Osteoblast (primary cell): ENCODE results near the gene TOR1B. TPM values are rescaled to one million over a fixed set of nuclear protein-coding genes. Genes with fewer than 3 reads are reported as not detected.

ENCODE experiments used
- DNase-seq: peaks from one replicate; pipeline ENCODE4 v3.0.0; 2011; ENCODE audit warnings: low spot score, mixed read lengths; ENCODE audit not compliant: insufficient read length; ENCODE audit errors: missing footprints
- H2AFZ ChIP-seq: 2 replicates; pipeline ENCODE4 v1.6.0; 2011; ENCODE audit warnings: mild to moderate bottlenecking, low read length
- H3K27ac ChIP-seq: 2 replicates; pipeline ENCODE4 v1.5.1; 2011; ENCODE audit warnings: mild to moderate bottlenecking, low read depth, low read length, moderate library complexity
- H3K27me3 ChIP-seq: 2 replicates; pipeline ENCODE4 v1.6.0; 2012; ENCODE audit warnings: mild to moderate bottlenecking, control low read depth, inconsistent platforms, low read length, moderate library complexity; ENCODE audit not compliant: insufficient read depth
- H3K36me3 ChIP-seq: 2 replicates; pipeline ENCODE4 v1.5.1; 2011; ENCODE audit warnings: mild to moderate bottlenecking, low read length, control low read depth, moderate library complexity; ENCODE audit not compliant: insufficient read depth
- H3K4me1 ChIP-seq: 2 replicates; pipeline ENCODE4 v1.5.1; 2011; ENCODE audit warnings: mild to moderate bottlenecking, low read length, control low read depth, moderate library complexity; ENCODE audit not compliant: insufficient read depth
- H3K4me2 ChIP-seq: 2 replicates; pipeline ENCODE4 v1.6.0; 2011; ENCODE audit warnings: mild to moderate bottlenecking, low read length; ENCODE audit not compliant: insufficient read depth
- H3K4me3 ChIP-seq: fragments of 200-600 bp; sonication (generic); 3 replicates; pipeline ENCODE4 v1.5.1; 2012; ENCODE audit warnings: mild to moderate bottlenecking, low read length, inconsistent platforms; ENCODE audit not compliant: insufficient read depth
- H3K79me2 ChIP-seq: 2 replicates; pipeline ENCODE4 v1.6.0; 2012; ENCODE audit warnings: mild to moderate bottlenecking, low read length, control low read depth, inconsistent platforms; ENCODE audit not compliant: insufficient read depth
- H3K9me3 ChIP-seq: 2 replicates; pipeline ENCODE4 v1.5.1; 2011; ENCODE audit warnings: low read depth, low read length, control low read depth
- H4K20me1 ChIP-seq: 2 replicates; pipeline ENCODE4 v1.6.0; 2012; ENCODE audit warnings: mild to moderate bottlenecking, low read length, control low read depth; ENCODE audit not compliant: insufficient read depth
- CTCF ChIP-seq: IDR thresholded peaks from 2 replicates; pipeline ENCODE4 v1.5.1; 2011; ENCODE audit warnings: mild to moderate bottlenecking, low read depth, low read length, moderate library complexity; ENCODE audit errors: extremely low read depth
- total RNA-seq: library from RNA; depleted of rRNA; stranded (reverse); fragments of >200 nt; gene quantifications from 2 replicates; pipeline ENCODE4 v1.2.3, GENCODE V29; 2012

Gene TOR1B
- total RNA-seq, 1 donor, result 27.5 TPM

- H3K36me3 ChIP-seq, result peaks cover 37% of the 10 kb centered on the region
- no peak overlapping the region for H3K4me2 ChIP-seq
- H2AFZ ChIP-seq, result no peak overlapping the region
- H3K27ac ChIP-seq, result no peak overlapping the region
- no peaks in the 10 kb centered on the region for H3K27me3 ChIP-seq
- H3K4me3 ChIP-seq, result no peak overlapping the region
- H3K79me2 ChIP-seq, result peaks cover 10% of the 10 kb centered on the region
- H3K9me3 ChIP-seq, result no peaks in the 10 kb centered on the region
- peaks cover 6% of the 10 kb centered on the region for H4K20me1 ChIP-seq
- TF ChIP-seq CTCF, result no peak
- no peak for DNase-seq
- H3K4me1 ChIP-seq, result no peaks in the 10 kb centered on the region
Measured at GRCh38 chr9:129809346-129809745, 6.4 kb downstream of the TOR1B start.

- no peak for DNase-seq
- Histone ChIP-seq H3K79me2 (peaks cover 8% of the 10 kb centered on the region), H3K9me3 (no peaks in the 10 kb centered on the region), H2AFZ (no peak overlapping the region), H4K20me1 (peaks cover 5% of the 10 kb centered on the region), H3K4me2 (no peak overlapping the region), H3K27me3 (no peaks in the 10 kb centered on the region), H3K4me1 (no peaks in the 10 kb centered on the region), H3K4me3 (no peak overlapping the region), H3K27ac (no peak overlapping the region), H3K36me3 (peaks cover 39% of the 10 kb centered on the region)
- TF ChIP-seq CTCF, result no peak
Measured at GRCh38 chr9:129810116-129810515, 7.1 kb downstream of the TOR1B start.

GRCh38 chr9:129810788-129811187 lies 7.8 kb downstream of the TOR1B start:
- H3K27me3 ChIP-seq, result no peaks in the 10 kb centered on the region
- peaks cover 5% of the 10 kb centered on the region for H3K79me2 ChIP-seq
- H3K36me3 ChIP-seq, result peaks cover 43% of the 10 kb centered on the region
- TF ChIP-seq CTCF, result no peak
- no peak overlapping the region for H2AFZ ChIP-seq
- DNase-seq, result no peak
- no peak overlapping the region for H3K4me2 ChIP-seq
- no peak overlapping the region for H3K4me3 ChIP-seq
- no peaks in the 10 kb centered on the region for H3K9me3 ChIP-seq
- no peaks in the 10 kb centered on the region for H3K4me1 ChIP-seq
- H3K27ac ChIP-seq, result no peak overlapping the region
- peaks cover 5% of the 10 kb centered on the region for H4K20me1 ChIP-seq

- Histone ChIP-seq H3K4me2 (no peak overlapping the region), H3K27ac (no peak overlapping the region), H2AFZ (no peak overlapping the region), H3K36me3 (peaks cover 51% of the 10 kb centered on the region), H3K9me3 (no peaks in the 10 kb centered on the region), H3K27me3 (no peaks in the 10 kb centered on the region), H3K4me1 (no peaks in the 10 kb centered on the region), H3K4me3 (no peak overlapping the region), H4K20me1 (peaks cover 8% of the 10 kb centered on the region), H3K79me2 (no peaks in the 10 kb centered on the region)
- no peak for DNase-seq
- no peak for TF ChIP-seq CTCF
Measured at GRCh38 chr9:129811967-129812363, 9.0 kb downstream of the TOR1B start.
